HG03139 (cell line): Measurements from ENCODE around the gene FIGNL2.

Source experiments
- ATAC-seq: cut with Tn5 transposase; IDR thresholded peaks from one replicate; pipeline ENCODE4 v1.9.1; 2021; ENCODE audit not compliant: unreplicated experiment

Gene FIGNL2

GRCh38 chr12:51860986-51861385 is 12.5 kb upstream of the FIGNL2 start:
- no peak for ATAC-seq

GRCh38 chr12:51855586-51856428 is 7.3 kb upstream of the FIGNL2 start:
- ATAC-seq = no peak

GRCh38 chr12:51852404-51853137 is 4.1 kb upstream of the FIGNL2 start:
- no peak for ATAC-seq

- no peak for ATAC-seq
Observed at GRCh38 chr12:51851413-51852124, 3.1 kb upstream of the FIGNL2 start.

- ATAC-seq = no peak
Observed at GRCh38 chr12:51850965-51851299, 2.4 kb upstream of the FIGNL2 start.

GRCh38 chr12:51850081-51850964 is 1.8 kb upstream of the FIGNL2 start:
- ATAC-seq = no peak

- no peak for ATAC-seq
Observed at GRCh38 chr12:51848841-51849735, 570 bp upstream of the FIGNL2 start.

GRCh38 chr12:51847643-51848325 is 734 bp downstream of the FIGNL2 start:
- ATAC-seq = no peak

- ATAC-seq = no peak
Observed at GRCh38 chr12:51846911-51847642, 1.4 kb downstream of the FIGNL2 start.

- no peak for ATAC-seq
Observed at GRCh38 chr12:51846271-51846691, 2.2 kb downstream of the FIGNL2 start.

- no peak for ATAC-seq
Observed at GRCh38 chr12:51845482-51845881, 3.0 kb downstream of the FIGNL2 start.

- ATAC-seq = no peak
Observed at GRCh38 chr12:51844854-51845253, 3.7 kb downstream of the FIGNL2 start.

- ATAC-seq = no peak
Observed at GRCh38 chr12:51841727-51842126, 6.8 kb downstream of the FIGNL2 start.

- no peak for ATAC-seq
Observed at GRCh38 chr12:51840966-51841365, 7.6 kb downstream of the FIGNL2 start.

- ATAC-seq = no peak
Observed at GRCh38 chr12:51839310-51839947, 9.1 kb downstream of the FIGNL2 start.

- no peak for ATAC-seq
Observed at GRCh38 chr12:51838762-51839161, 9.8 kb downstream of the FIGNL2 start.

- no peak for ATAC-seq
Observed at GRCh38 chr12:51838036-51838435, 10.5 kb downstream of the FIGNL2 start.

GRCh38 chr12:51837286-51837685 is 11.2 kb downstream of the FIGNL2 start:
- ATAC-seq = no peak
